ENCODE measurements around the gene ARHGEF40. TPM values are rescaled to one million over a fixed set of nuclear protein-coding genes. Genes with fewer than 3 reads are reported as not detected.
A peak's percentile ranks its signal among the peaks of the same experiment; 100 is the strongest.

Gene ARHGEF40
- 16.5 and 18.8 TPM in 2 replicates for total RNA-seq (2014; rRNA removed; shearing (Covaris generic))
- polyA plus RNA-seq (2015; cell fraction: cytosol; rRNA removed): 5.1 and 6.3 TPM in 2 replicates
- polyA plus RNA-seq (2015; cell fraction: nucleus; rRNA removed): 17.2 and 18.5 TPM in 2 replicates

DNA sequence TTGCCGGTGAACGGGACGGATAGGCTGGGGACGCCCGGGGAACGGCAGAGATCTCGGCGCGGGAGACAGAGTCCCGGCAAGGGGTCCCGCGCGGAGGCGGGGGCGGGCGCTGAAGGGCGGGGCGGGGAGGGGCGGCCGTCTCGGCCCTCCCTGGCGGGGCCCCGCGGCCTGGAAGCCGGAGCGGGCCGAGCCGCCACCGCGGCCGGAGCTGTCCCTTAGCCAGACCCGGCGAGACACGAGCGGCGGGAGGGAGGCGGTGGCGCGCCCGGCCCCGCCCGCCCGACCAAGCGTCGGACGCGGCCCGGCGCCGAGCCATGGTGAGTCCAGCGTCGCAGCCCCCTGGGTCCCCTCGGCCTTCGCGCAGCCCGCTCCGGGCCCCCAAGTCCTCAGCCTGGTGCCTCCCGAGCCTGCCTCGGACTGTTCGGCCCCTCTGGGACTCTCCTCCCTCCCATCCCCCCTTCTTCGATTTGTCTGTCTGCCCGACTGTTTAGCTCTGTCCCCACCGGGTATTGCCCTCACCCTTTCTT, at the start of gene ARHGEF40:
ARHGEF40 (plus strand) TSS at position 222 of the 527 bp plus-strand sequence; CDS start at position 315, 93 bp downstream.
- DNase-seq (ENCODE audit: low read depth): no peak

GRCh38 chr14:21020977-21021545, 49.0 kb upstream of the ARHGEF40 start:
- DNase-seq (ENCODE audit: low read depth): no peak

DNA sequence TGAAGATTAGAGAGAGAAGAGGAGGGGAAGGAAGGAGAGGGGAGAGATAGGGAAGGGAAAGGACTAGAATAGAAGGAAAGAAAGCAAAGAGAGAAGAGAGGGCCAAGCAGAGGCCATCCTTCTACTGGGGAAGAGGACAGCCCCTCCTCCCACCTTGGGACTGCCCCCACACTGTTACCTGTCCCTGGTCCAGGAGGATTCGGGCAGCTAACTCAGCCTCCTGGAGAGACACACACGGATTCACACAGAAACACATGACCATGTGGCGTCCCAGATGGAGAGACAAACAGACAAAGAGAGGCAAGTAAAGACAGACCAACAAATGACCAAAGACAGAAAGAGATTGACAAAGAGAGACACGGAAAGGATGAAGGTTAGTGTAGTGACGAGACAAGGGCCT, 47.4 kb upstream of the ARHGEF40 start:
- no peak for DNase-seq (ENCODE audit: low read depth)

GRCh38 chr14:21023174-21023573, 46.9 kb upstream of the ARHGEF40 start:
- no peak for DNase-seq (ENCODE audit: low read depth)

DNA sequence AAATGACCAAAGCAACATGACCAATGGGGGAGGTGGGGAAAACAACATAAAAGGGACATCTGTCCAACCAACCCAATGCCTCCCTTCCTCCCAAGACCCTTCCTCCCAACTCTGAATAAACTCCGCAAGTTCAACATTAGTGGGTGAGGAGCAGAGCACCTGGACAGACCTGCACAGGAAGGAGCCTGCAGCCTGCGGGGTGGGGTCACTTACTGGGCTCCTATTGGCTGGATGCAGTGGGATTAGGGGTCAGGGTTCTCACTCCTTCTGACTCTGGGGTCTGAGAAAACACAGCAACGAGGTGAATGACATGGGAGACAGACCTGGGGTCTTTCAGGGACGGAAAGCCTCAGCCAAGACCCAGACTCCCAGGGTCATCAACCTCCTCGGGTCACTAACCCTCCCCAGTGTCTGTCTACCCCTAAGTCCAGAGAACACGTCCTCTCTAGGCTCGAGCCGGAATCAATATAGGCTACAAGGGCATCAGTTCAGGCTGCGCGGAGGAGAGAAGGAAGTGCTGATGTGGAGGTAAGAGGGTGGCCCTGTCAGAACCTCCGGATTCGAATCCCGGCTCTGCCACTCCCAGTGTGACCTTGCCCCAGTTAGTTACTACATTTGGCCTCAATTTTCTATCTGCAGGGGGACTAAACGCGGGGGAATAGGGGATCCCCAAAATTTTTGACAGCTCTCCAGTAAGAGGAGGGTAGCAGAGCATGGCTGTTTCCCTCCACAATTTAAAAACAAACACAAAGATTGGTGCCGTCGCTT, 46.1 kb upstream of the ARHGEF40 start:
- DNase-seq (ENCODE audit: low read depth): no peak

GRCh38 chr14:21024585-21025370, 45.3 kb upstream of the ARHGEF40 start, which contains the start of gene NDRG2:
NDRG2 (minus strand) TSS chr14:21025061; CDS start chr14:21023315, 1,746 bp downstream.
- DNase-seq (ENCODE audit: low read depth): no peak

GRCh38 chr14:21025371-21026273, 44.5 kb upstream of the ARHGEF40 start:
- no peak for DNase-seq (ENCODE audit: low read depth)

- no peak for DNase-seq (ENCODE audit: low read depth)
Measured at GRCh38 chr14:21026274-21026987, 43.7 kb upstream of the ARHGEF40 start.

DNA sequence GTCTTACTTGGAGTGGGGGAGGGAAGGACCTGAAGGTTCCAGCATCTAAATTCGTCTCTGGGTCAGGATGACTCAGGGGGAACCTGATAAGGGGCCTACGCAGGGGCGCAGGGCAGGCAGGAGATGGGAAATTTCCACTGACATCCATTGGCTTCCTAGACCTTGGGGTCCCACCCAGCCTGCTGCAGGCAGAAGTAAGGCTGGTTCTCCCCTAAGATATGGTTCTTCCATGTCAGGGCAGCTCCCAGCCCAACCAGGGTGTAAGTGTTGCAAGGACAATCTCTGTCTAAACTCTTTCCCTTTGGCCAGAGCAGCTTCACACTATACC, 43.2 kb upstream of the ARHGEF40 start:
- no peak for DNase-seq (ENCODE audit: low read depth)

DNA sequence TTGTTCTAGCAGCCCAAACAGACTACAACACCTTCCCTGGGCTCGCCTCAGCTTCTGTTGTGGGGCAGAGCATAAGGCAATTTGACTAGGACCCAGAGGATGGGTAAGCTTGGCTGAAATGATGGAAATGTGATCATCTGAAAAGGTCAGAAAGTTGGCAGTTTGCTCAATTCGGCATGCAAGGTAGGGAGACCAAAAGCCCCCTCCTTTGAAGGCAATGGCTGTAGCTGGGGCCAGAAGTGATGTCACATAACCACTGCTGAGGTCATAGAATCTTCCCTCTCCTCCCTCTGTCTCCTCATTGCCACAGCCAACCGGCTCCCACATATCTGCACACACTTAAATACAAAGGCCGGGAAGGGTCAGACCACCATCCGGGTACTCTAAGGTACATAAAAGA, 40.2 kb upstream of the ARHGEF40 start, which contains the start of gene TPPP2:
TPPP2 (plus strand) TSS at position 301 of the 400 bp plus-strand sequence. CDS start 365 bp downstream, outside the sequence.
- no peak for DNase-seq (ENCODE audit: low read depth)

DNA sequence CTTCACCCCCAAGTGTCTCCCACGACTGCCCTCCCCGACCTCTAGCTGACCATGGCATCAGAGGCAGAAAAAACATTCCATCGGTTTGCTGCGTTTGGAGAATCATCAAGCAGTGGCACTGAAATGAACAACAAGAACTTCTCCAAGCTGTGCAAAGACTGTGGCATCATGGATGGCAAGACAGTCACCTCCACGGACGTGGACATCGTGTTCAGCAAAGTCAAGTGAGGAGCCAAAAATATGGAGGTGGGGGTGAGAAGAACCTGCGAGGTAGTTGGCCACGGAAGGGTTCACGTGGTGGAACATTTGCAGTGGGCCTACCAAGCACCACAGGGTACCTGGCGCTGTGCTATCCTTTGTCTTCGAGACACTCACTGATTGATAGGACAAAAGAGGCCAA, 39.6 kb upstream of the ARHGEF40 start:
- no peak for DNase-seq (ENCODE audit: low read depth)

GRCh38 chr14:21032326-21033132, 37.6 kb upstream of the ARHGEF40 start:
- DNase-seq (ENCODE audit: low read depth): no peak

GRCh38 chr14:21033133-21033698, 36.9 kb upstream of the ARHGEF40 start:
- DNase-seq (ENCODE audit: low read depth): no peak

DNA sequence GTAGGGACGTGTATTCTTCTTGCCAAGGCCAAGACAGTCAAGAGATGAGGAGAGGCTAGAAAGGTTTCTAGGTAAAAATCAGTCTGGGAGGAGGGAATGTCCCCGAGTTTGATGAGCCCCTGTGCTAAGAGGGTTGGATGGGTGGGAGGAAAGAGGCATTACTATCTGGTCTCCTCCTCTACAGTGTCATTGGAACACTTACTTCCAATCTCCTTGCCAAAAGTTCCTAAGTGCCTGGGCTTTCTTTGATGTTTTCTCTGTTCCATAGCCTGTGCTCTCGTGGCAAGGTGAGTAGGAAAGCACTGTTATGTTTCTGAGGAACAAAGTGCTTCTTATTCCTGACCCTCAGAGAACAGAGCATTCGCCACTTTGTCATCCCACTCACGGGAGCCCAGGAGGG, 35.4 kb upstream of the ARHGEF40 start, which contains the start of gene RNASE13:
RNASE13 (minus strand) TSS at position 101 of the 400 bp plus-strand sequence. CDS start 519 bp downstream, outside the sequence.
- no peak for DNase-seq (ENCODE audit: low read depth)

- DNase-seq (ENCODE audit: low read depth): peak; percentile 50
Measured at GRCh38 chr14:21036751-21037150, 33.4 kb upstream of the ARHGEF40 start.

DNA sequence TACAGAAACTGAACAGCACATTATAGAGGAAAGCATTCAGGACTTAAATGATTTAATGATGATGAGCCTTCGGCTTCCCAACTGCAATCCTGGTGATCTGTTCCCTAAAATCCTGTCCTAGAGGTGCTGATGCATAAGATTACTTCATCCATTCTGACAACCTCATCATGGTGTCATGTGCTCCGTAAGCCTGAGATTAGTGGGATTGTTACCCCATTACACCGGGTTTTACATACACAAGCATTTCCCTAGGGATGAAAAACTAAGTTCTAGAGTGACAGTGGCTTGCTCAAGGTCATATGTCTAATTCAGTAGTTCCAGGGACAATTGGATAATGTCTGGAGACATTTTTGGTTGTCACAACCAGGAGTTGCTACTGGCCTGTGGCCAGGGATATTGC, 32.9 kb upstream of the ARHGEF40 start:
- no peak for DNase-seq (ENCODE audit: low read depth)

- DNase-seq (ENCODE audit: low read depth): no peak
Measured at GRCh38 chr14:21038441-21039422, 31.4 kb upstream of the ARHGEF40 start.

All from HT1080 (cell line).